HEK293 (cell line): ENCODE measurements around the gene SIGLEC5.

ENCODE experiments used
- AEBP2 ChIP-seq: fragments of 450-650 bp; formaldehyde crosslinking; IDR thresholded peaks from 2 replicates; pipeline ENCODE4 v1.5.1; 2016; ENCODE audit warnings: missing biosample characterization, missing genetic modification characterization, borderline replicate concordance
- HOXA7 ChIP-seq: sonication (generic); formaldehyde crosslinking; IDR thresholded peaks from 2 replicates; pipeline ENCODE4 v1.8.1; 2022; ENCODE audit warnings: missing genetic modification reagents, borderline replicate concordance
- KLF8 ChIP-seq: fragments of 450-650 bp; formaldehyde crosslinking; IDR thresholded peaks from 2 replicates; pipeline ENCODE4 v1.5.1; 2016; ENCODE audit warnings: missing biosample characterization, missing genetic modification characterization
- MZF1 ChIP-seq: fragments of 450-650 bp; formaldehyde crosslinking; IDR thresholded peaks from 2 replicates; pipeline ENCODE4 v1.5.1; 2017; ENCODE audit warnings: missing biosample characterization, missing genetic modification characterization, borderline replicate concordance
- PATZ1 ChIP-seq: fragments of 450-650 bp; formaldehyde crosslinking; IDR thresholded peaks from 2 replicates; pipeline ENCODE4 v1.5.1; 2016; ENCODE audit warnings: missing biosample characterization, missing genetic modification characterization
- SCRT1 ChIP-seq: fragments of 450-650 bp; formaldehyde crosslinking; IDR thresholded peaks from 2 replicates; pipeline ENCODE4 v1.5.1; 2016; ENCODE audit warnings: missing biosample characterization, missing genetic modification characterization, borderline replicate concordance
- SCRT2 ChIP-seq: fragments of 450-650 bp; formaldehyde crosslinking; IDR thresholded peaks from 2 replicates; pipeline ENCODE4 v1.5.1; 2016; ENCODE audit warnings: missing biosample characterization, missing genetic modification characterization
- SP3 ChIP-seq: fragments of 450-650 bp; formaldehyde crosslinking; IDR thresholded peaks from 2 replicates; pipeline ENCODE4 v1.5.1; 2016; ENCODE audit warnings: missing biosample characterization, missing genetic modification characterization
- SP7 ChIP-seq: fragments of 450-650 bp; formaldehyde crosslinking; IDR thresholded peaks from 2 replicates; pipeline ENCODE4 v1.5.1; 2016; ENCODE audit warnings: missing biosample characterization, missing genetic modification characterization
- TCF7L2 ChIP-seq: IDR thresholded peaks from 2 replicates; pipeline ENCODE4 v1.6.1; 2011; ENCODE audit warnings: low read depth, mild to moderate bottlenecking, inconsistent platforms, low read length, moderate library complexity, borderline replicate concordance
- YY1 ChIP-seq: fragments of 450-650 bp; formaldehyde crosslinking; IDR thresholded peaks from 2 replicates; pipeline ENCODE4 v1.5.1; 2018; ENCODE audit warnings: missing biosample characterization, missing genetic modification characterization
- YY2 ChIP-seq: fragments of 450-650 bp; formaldehyde crosslinking; IDR thresholded peaks from 2 replicates; pipeline ENCODE4 v1.5.1; 2016; ENCODE audit warnings: missing biosample characterization, missing genetic modification characterization
- ZBTB20 ChIP-seq: fragments of 450-650 bp; formaldehyde crosslinking; IDR thresholded peaks from 2 replicates; pipeline ENCODE4 v1.5.1; 2016; ENCODE audit warnings: missing biosample characterization, missing genetic modification characterization
- ZNF121 ChIP-seq: fragments of 450-650 bp; formaldehyde crosslinking; IDR thresholded peaks from 2 replicates; pipeline ENCODE4 v1.5.1; 2016; ENCODE audit warnings: missing biosample characterization, missing genetic modification characterization
- ZNF398 ChIP-seq: fragments of 450-650 bp; formaldehyde crosslinking; IDR thresholded peaks from 2 replicates; pipeline ENCODE4 v1.5.1; 2017; ENCODE audit warnings: missing biosample characterization, missing genetic modification characterization
- ZNF514 ChIP-seq: fragments of 450-650 bp; formaldehyde crosslinking; IDR thresholded peaks from 2 replicates; pipeline ENCODE4 v1.5.1; 2016; ENCODE audit warnings: missing biosample characterization, missing genetic modification characterization
- ZNF580 ChIP-seq: fragments of 450-650 bp; formaldehyde crosslinking; IDR thresholded peaks from 2 replicates; pipeline ENCODE4 v1.5.1; 2016; ENCODE audit warnings: missing biosample characterization, missing genetic modification characterization
- ZNF600 ChIP-seq: fragments of 450-650 bp; formaldehyde crosslinking; IDR thresholded peaks from 2 replicates; pipeline ENCODE4 v1.5.1; 2016; ENCODE audit warnings: missing biosample characterization, missing genetic modification characterization
- ZNF610 ChIP-seq: fragments of 450-650 bp; formaldehyde crosslinking; IDR thresholded peaks from 2 replicates; pipeline ENCODE4 v1.5.1; 2016; ENCODE audit warnings: missing biosample characterization, missing genetic modification characterization, borderline replicate concordance
- ZNF629 ChIP-seq: fragments of 450-650 bp; formaldehyde crosslinking; IDR thresholded peaks from 2 replicates; pipeline ENCODE4 v1.5.1; 2017; ENCODE audit warnings: missing biosample characterization, missing genetic modification characterization
- ZNF660 ChIP-seq: fragments of 450-650 bp; IDR thresholded peaks from 2 replicates; pipeline ENCODE4 v1.5.1; 2018; ENCODE audit warnings: missing biosample characterization, mild to moderate bottlenecking, missing genetic modification characterization
- ZNF76 ChIP-seq: fragments of 450-650 bp; formaldehyde crosslinking; IDR thresholded peaks from 2 replicates; pipeline ENCODE4; 2016; ENCODE audit warnings: low read depth, missing biosample characterization, missing genetic modification characterization, borderline replicate concordance
- ZSCAN16 ChIP-seq: fragments of 450-650 bp; formaldehyde crosslinking; IDR thresholded peaks from 2 replicates; pipeline ENCODE4 v1.5.1; 2016; ENCODE audit warnings: missing biosample characterization, missing genetic modification characterization
- TF ChIP-seq, protein P1 (sequence below): fragments of 450-650 bp; formaldehyde crosslinking; conservative IDR thresholded peaks from 2 replicates; pipeline ENCODE4 v1.5.1; 2016; ENCODE audit warnings: low read depth, missing biosample characterization, missing genetic modification characterization

SIGLEC5 gene

DNA sequence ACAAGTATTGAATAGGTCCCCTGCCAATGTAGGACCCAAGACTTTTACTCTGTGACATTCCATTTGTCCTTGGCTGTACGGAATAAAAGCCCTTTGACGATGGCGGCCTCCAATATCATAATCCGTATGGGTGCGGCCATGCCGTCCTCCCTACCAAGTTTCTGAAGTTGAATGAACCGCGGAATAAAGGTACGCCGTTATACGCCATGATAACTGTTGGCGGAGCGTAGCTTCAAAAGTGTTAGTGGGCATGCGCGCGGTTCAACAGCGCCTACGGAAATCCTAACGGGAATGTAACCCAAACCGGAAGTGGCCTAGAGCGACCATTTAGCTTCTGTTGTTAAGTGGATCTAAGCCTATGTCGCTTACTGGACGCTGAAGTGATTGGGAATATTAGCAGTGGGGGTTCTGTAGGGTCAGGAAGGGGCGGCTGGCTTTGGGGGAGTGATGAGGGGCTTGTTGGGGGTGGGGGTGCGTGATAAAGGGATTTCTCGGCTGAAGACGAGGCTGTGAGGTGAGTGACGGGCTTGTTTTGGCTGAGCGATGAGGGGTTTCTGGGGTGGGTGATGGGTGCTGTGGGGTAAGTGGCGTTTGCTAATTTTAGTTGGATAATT, 59.1 kb downstream of the SIGLEC5 start, which contains the start of gene ZNF175 (continued):
- TF ChIP-seq PATZ1 (tag by site-specific recombination) (peak; percentile 32; the same call in 1 of the 2 replicates), ZNF600 (tag by site-specific recombination) (peak; percentile 46; the same call in 1 of the 2 replicates), SP3 (tag by site-specific recombination) (peak; percentile 81), AEBP2 (no peak), HOXA7 (no peak), MZF1 (tag by site-specific recombination) (no peak), ZBTB20 (tag by site-specific recombination) (peak; percentile 63; the same call in 1 of the 2 replicates), YY2 (tag by site-specific recombination) (peak; percentile 99), ZNF580 (tag by site-specific recombination) (peak; percentile 96), TCF7L2 (peak; percentile 38; the same call in 1 of the 2 replicates), SCRT2 (peak; percentile 85), ZNF629 (tag by site-specific recombination) (peak; percentile 58), ZNF76 (tag by site-specific recombination) (peak; percentile 79; the same call in 1 of the 2 replicates), ZNF660 (tag by site-specific recombination) (peak; percentile 65; the same call in 1 of the 2 replicates), ZSCAN16 (tag by site-specific recombination) (no peak), ZNF610 (no peak), KLF8 (tag by site-specific recombination) (peak; percentile 59), YY1 (tag by site-specific recombination) (peak; percentile 99), SCRT1 (tag by site-specific recombination) (0 out of 2 replicates have a peak, but pooled peaks have one; percentile 38), ZNF398 (tag by site-specific recombination) (no peak), ZNF121 (no peak), ZNF514 (tag by site-specific recombination) (no peak), SP7 (peak; percentile 43; the same call in 1 of the 2 replicates)
- TF ChIP-seq, protein P1, sequence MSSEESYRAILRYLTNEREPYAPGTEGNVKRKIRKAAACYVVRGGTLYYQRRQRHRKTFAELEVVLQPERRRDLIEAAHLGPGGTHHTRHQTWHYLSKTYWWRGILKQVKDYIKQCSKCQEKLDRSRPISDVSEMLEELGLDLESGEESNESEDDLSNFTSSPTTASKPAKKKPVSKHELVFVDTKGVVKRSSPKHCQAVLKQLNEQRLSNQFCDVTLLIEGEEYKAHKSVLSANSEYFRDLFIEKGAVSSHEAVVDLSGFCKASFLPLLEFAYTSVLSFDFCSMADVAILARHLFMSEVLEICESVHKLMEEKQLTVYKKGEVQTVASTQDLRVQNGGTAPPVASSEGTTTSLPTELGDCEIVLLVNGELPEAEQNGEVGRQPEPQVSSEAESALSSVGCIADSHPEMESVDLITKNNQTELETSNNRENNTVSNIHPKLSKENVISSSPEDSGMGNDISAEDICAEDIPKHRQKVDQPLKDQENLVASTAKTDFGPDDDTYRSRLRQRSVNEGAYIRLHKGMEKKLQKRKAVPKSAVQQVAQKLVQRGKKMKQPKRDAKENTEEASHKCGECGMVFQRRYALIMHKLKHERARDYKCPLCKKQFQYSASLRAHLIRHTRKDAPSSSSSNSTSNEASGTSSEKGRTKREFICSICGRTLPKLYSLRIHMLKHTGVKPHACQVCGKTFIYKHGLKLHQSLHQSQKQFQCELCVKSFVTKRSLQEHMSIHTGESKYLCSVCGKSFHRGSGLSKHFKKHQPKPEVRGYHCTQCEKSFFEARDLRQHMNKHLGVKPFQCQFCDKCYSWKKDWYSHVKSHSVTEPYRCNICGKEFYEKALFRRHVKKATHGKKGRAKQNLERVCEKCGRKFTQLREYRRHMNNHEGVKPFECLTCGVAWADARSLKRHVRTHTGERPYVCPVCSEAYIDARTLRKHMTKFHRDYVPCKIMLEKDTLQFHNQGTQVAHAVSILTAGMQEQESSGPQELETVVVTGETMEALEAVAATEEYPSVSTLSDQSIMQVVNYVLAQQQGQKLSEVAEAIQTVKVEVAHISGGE (tag by site-specific recombination): peak; percentile 95
